Esophagus muscularis mucosa (tissue), 4 donors: Measurements from ENCODE around the gene ATP6V0E1. TPM values are rescaled to one million over a fixed set of nuclear protein-coding genes. Genes with fewer than 3 reads are reported as not detected.

Experiments
- DNase-seq: peaks from one replicate; pipeline ENCODE4 v3.0.0-alpha.2; 2017; ENCODE audit errors: extremely low spot score
- H3K27ac ChIP-seq, 4 donors: fragments of 200-600 bp; sonication (generic); replicated peaks in 1 of 4; 1 replicate in 3 of 4; 2 replicates in 1 of 4; pipeline ENCODE4 v1.5.1; 2016 to 2019; ENCODE audit warnings: mild to moderate bottlenecking in 1 of 4
- H3K27me3 ChIP-seq, 4 donors: fragments of 200-600 bp; sonication (generic); one replicate each; pipeline versions ENCODE4 v1.5.1 to v1.6.0; 2016 to 2019
- H3K36me3 ChIP-seq, 4 donors: fragments of 200-600 bp; sonication (generic); one replicate each; pipeline ENCODE4 v1.5.1; 2016 to 2019
- H3K4me1 ChIP-seq, 4 donors: fragments of 200-600 bp; sonication (generic); one replicate each; pipeline ENCODE4 v1.5.1; 2016 to 2019
- H3K4me3 ChIP-seq, 4 donors: fragments of 200-600 bp; sonication (generic); 1 replicate in 2 of 4; 2 replicates in 2 of 4; pipeline ENCODE4 v1.5.1; 2016 to 2019; ENCODE audit warnings: mild to moderate bottlenecking in 4 of 4, moderate library complexity in 1 of 4
- H3K9me3 ChIP-seq, 4 donors: fragments of 200-600 bp; sonication (generic); 1 replicate in 3 of 4; 2 replicates in 1 of 4; pipeline ENCODE4 v1.5.1; 2016 to 2019
- EP300 ChIP-seq: sonication (generic); formaldehyde crosslinking; IDR thresholded peaks from one replicate; pipeline ENCODE4 v1.6.1; 2017; ENCODE audit warnings: antibody characterized with exemption
- POLR2A ChIP-seq: fragments of 450-650 bp; IDR thresholded peaks from one replicate; pipeline ENCODE4 v1.6.1; 2017; ENCODE audit warnings: antibody characterized with exemption, moderate library complexity, mild to moderate bottlenecking, low read depth
- POLR2AphosphoS5 ChIP-seq, 2 donors: sonication (generic); formaldehyde crosslinking; IDR thresholded peaks; one replicate each; pipeline ENCODE4 v1.6.1; 2017; ENCODE audit warnings: antibody characterized with exemption in 2 of 2
- WGBS: methylation state at CpG from one replicate; pipeline ENCODE4 v1.1.5; 2018; 5-methylcytosine and 5-hydroxymethylcytosine counted together
- intact Hi-C: fragments of 100-400 bp; cut with DNase I; formaldehyde crosslinking; loops from one replicate; pipeline ENCODE4 v1.15.1; 2023
- total RNA-seq, 4 donors: library from RNA; depleted of rRNA; stranded (reverse); fragments of >200 nt; gene quantifications; one replicate each; pipeline versions ENCODE4 v1.1.0 to v1.2.1, GENCODE V29; 2016
- TF ChIP-seq, protein P1 (sequence below), 3 experiments: fragments of 200-600 bp in 2 of 3; fragments of 450-650 bp in 1 of 3; sonication (generic) in 2 of 3; IDR thresholded peaks; one replicate each; pipeline ENCODE4 v1.5.1; 2017 to 2019; ENCODE audit warnings: antibody characterized with exemption in 3 of 3, mild to moderate bottlenecking in 2 of 3, moderate library complexity in 1 of 3

The ATP6V0E1 gene
- total RNA-seq, 4 donors from 2014 or later, result 106 to 210 (median 133) TPM

DNA sequence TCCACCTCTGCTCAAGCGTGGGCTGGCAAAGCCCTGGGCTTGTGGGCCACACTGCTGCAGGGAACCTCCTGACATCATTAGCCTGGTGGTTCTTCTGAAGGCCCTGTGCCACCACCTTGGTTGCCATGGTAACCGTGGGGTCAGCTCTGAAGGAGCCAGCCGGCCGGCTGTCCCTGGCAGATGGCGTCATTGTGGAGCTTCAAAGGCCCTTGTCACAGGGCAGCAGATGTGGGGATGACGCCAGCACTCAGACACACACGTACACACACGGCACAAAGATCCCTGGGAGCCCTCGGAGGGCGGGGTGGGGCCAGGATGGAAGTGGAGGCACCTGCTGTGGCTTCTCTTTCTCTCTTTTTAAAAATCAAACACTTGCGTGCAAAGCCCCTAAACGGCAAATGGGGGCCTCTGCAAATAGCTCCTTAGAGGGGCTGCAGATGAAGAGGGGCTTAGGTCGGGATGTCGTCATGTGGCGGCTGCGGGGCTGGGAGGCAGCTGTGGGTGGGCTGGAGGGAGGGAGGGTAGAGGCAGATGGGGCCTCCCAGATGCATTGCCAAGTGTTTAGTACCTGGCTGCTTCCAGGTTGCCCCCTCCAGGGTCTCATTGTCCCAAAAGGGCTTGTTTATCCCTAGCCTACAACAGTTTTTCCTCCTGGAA is 43.8 kb upstream of the ATP6V0E1 start:
- no peaks in the 10 kb centered on the region for H3K27me3 ChIP-seq
- H3K4me1 ChIP-seq, result peaks cover 3 to 10% (median 8%) of the 10 kb centered on the region in 4 donors
- DNase-seq, result no peak
- H3K27ac ChIP-seq, result peak overlapping the region in 1 of 4 donors; percentile 0
- WGBS, result 83% methylated on average over 13 of the region's 16 CpGs
- H3K36me3 ChIP-seq, result peaks cover 0 to 89% (median 75%) of the 10 kb centered on the region in 4 donors
- intact Hi-C loops, result loop anchor here (10.0 kb wide), 1 partner anchor 465 kb away; no protein-coding TSS in a partner anchor
- H3K9me3 ChIP-seq, result no peaks in the 10 kb centered on the region
- no peak overlapping the region for H3K4me3 ChIP-seq
- TF ChIP-seq, protein P1, sequence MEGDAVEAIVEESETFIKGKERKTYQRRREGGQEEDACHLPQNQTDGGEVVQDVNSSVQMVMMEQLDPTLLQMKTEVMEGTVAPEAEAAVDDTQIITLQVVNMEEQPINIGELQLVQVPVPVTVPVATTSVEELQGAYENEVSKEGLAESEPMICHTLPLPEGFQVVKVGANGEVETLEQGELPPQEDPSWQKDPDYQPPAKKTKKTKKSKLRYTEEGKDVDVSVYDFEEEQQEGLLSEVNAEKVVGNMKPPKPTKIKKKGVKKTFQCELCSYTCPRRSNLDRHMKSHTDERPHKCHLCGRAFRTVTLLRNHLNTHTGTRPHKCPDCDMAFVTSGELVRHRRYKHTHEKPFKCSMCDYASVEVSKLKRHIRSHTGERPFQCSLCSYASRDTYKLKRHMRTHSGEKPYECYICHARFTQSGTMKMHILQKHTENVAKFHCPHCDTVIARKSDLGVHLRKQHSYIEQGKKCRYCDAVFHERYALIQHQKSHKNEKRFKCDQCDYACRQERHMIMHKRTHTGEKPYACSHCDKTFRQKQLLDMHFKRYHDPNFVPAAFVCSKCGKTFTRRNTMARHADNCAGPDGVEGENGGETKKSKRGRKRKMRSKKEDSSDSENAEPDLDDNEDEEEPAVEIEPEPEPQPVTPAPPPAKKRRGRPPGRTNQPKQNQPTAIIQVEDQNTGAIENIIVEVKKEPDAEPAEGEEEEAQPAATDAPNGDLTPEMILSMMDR (IDR thresholded peaks at IDR 0.05), result no peak
- no peak for TF ChIP-seq POLR2AphosphoS5 (IDR thresholded peaks at IDR 0.05)
- no peak for TF ChIP-seq POLR2A
- TF ChIP-seq EP300, result no peak

DNA sequence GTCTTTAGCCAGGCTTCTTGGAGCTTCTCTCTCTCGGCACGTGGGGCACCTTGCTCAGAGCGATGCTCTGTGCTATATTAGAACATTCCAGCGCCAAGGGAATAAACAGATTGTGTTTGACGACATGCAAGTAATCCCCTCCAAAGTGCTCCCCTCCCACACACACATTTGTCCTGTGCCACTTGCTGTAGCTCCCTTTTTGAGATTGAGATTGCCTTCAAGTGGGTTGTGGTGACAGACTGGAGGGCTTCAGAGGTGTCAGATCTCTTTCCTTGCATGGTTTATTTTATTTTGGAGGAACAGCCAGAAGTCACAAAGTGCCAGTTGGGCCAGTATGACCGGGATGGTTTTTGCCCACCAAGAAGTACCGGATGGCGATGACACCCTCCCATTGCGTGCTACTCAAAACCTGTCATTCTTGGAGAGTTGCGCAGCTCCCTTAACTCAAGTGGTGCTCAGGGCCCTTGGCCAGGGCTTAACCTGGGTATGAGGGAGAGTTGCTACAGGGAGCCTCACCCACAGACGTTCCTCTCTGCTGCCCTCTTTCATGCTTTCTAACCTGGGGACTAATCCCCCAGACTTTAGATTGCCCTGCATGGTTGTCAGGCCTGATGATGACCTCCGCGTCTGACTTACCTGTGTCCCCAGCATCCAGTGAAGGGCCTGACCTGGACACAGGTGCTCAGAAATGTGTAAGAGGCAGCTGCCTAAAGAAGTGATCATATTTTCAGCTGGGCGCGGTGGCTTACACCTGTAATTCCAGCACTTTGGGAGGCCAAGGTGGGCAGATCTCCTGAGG is 43.1 kb upstream of the ATP6V0E1 start:
- Histone ChIP-seq H3K4me3 (no peak overlapping the region), H3K9me3 (no peaks in the 10 kb centered on the region), H3K27me3 (no peaks in the 10 kb centered on the region), H3K4me1 (peaks cover 3 to 10% (median 8%) of the 10 kb centered on the region in 4 donors), H3K36me3 (peaks cover 0 to 89% (median 73%) of the 10 kb centered on the region in 4 donors), H3K27ac (no peak overlapping the region)
- no peak for DNase-seq
- TF ChIP-seq POLR2AphosphoS5 (IDR thresholded peaks at IDR 0.05) (no peak), POLR2A (no peak), EP300 (no peak)
- TF ChIP-seq, protein P1 (IDR thresholded peaks at IDR 0.05), result no peak
- 84% methylated on average over 15 of the region's 15 CpGs for WGBS
- intact Hi-C loops, result no loop called here

DNA sequence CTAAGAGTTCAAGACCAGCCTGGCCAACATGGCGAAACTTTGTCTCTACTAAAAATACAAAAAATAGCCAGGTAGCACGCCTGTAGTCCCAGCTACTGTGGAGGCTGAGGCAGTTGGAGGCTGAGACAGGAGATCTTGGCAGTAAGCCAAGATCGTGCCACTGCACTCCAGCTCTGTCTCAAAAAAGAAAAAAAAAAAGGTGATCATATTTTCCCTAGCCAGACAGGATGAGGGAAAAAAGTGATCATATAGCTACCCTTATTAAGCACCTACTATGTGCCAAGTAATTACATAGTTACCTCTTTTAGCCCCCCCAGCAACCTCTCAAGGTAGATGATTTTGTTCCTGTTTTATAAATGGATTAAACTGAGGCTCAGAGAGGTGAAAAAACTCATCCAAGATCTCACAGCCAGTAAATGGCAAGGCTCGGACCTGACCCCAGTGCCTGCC is 42.5 kb upstream of the ATP6V0E1 start:
- TF ChIP-seq POLR2AphosphoS5 (IDR thresholded peaks at IDR 0.05), result no peak
- Histone ChIP-seq H3K4me1 (peaks cover 3 to 10% (median 8%) of the 10 kb centered on the region in 4 donors), H3K27me3 (no peaks in the 10 kb centered on the region), H3K36me3 (peaks cover 0 to 89% (median 72%) of the 10 kb centered on the region in 4 donors), H3K4me3 (no peak overlapping the region), H3K9me3 (no peaks in the 10 kb centered on the region), H3K27ac (no peak overlapping the region)
- intact Hi-C loops, result no loop called here
- no peak for DNase-seq
- WGBS, result 50% methylated on average over 4 of the region's 4 CpGs

DNA sequence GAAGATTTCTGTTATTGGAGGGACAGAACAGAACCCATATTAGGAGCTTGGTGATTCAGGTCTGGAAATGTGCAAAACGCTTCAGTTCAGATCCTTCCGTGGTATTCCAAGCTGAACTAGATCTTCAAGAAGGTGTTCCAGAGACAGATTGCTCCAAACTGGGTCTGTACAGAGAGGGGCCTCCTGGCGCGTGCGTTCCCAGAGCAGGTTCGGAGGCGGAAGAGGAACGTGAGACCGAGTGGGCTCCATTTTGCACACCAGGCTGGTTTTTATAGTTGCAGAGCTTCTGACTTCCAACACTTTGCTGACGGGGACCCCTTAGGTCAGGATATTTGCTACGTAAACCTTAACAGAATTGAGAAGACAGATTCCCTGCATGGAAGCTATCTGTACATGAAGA is 41.0 kb upstream of the ATP6V0E1 start:
- TF ChIP-seq POLR2AphosphoS5 (IDR thresholded peaks at IDR 0.05), result no peak
- TF ChIP-seq, protein P1 (IDR thresholded peaks at IDR 0.05), result no peak
- no peak for TF ChIP-seq POLR2A
- TF ChIP-seq EP300, result no peak
- no peak for DNase-seq
- no peaks in the 10 kb centered on the region for H3K9me3 ChIP-seq
- H3K4me3 ChIP-seq, result no peak overlapping the region
- peaks cover 6 to 89% (median 73%) of the 10 kb centered on the region in 4 donors for H3K36me3 ChIP-seq
- peak overlapping the region in 3 of 4 donors; percentile 51 to 65 (median 63) for H3K27ac ChIP-seq
- H3K27me3 ChIP-seq, result no peaks in the 10 kb centered on the region
- WGBS, result 88% methylated on average over 11 of the region's 11 CpGs
- H3K4me1 ChIP-seq, result peaks cover 3 to 10% (median 8%) of the 10 kb centered on the region in 4 donors
- intact Hi-C loops, result no loop called here

DNA sequence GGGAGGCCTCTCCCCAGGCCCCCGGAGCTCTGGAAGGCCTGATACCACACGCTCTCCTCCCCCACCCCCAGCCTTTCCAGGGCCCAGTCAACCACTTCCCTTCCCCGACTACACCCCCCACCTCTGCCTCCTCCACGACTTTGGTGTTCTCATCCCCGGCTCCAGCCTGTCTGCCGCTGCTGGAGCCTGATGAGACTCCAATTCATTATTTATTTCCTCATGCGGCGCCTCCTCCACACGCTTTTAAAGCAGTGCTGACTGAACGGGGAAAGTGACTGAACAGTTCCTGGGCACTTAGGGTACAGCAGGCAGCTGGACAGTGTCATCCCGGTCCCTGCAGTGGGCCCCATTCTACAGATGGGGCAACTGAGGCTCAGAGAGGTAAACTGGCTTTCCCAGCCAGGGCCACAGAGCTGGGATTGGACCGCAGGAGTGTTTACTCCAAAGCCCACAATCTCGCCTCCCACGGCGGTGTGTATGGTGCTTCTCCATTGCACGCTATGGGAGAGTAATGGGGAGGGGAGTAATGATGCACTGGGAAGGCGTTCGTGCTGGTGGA is 40.2 kb upstream of the ATP6V0E1 start:
- Histone ChIP-seq H3K9me3 (no peaks in the 10 kb centered on the region), H3K27ac (peak overlapping the region; percentile 40 to 65 (median 57)), H3K36me3 (peaks cover 6 to 82% (median 71%) of the 10 kb centered on the region in 4 donors), H3K27me3 (no peaks in the 10 kb centered on the region), H3K4me1 (peaks cover 3 to 10% (median 8%) of the 10 kb centered on the region in 4 donors), H3K4me3 (no peak overlapping the region)
- intact Hi-C loops, result no loop called here
- no peak for DNase-seq
- TF ChIP-seq POLR2AphosphoS5 (IDR thresholded peaks at IDR 0.05) (peak; percentile 33 to 40), EP300 (no peak), POLR2A (no peak)
- TF ChIP-seq, protein P1 (IDR thresholded peaks at IDR 0.05), result no peak
- WGBS, result 62% methylated on average over 18 of the region's 18 CpGs
